ENCODE measurements around the gene ELMOD1.

Gene ELMOD1

DNA sequence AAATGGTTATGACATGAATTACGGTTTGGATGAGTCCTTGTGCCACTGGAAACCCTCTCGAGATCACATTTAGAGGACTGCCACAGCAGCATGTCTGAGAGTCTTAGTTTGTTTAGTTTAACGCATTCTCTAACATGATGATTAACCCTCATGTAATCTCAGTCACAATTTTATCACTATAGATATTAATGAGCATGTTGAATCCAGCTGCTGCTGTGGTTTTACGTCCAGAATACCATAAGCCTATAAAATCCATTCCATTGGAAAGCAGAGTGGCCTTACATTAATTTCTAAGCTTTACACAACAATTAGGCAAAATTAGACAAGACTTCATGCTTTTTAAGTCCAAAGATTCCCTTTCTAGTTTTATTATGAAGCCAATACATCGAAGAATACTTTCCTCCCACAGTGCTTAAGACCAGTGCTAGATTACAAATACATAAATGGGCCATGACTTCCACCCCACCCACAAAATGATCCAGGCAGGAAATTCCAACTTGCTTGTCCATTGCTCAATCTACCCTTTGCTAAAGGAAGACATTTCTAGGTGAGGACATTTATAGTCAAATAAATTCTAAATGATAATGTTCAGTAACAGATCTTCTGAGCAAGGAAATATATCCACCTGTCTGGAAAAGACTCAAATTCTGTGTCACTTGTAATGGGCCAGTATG is 3.5 kb upstream of the ELMOD1 start:
- DNase-seq = no peak

DNA sequence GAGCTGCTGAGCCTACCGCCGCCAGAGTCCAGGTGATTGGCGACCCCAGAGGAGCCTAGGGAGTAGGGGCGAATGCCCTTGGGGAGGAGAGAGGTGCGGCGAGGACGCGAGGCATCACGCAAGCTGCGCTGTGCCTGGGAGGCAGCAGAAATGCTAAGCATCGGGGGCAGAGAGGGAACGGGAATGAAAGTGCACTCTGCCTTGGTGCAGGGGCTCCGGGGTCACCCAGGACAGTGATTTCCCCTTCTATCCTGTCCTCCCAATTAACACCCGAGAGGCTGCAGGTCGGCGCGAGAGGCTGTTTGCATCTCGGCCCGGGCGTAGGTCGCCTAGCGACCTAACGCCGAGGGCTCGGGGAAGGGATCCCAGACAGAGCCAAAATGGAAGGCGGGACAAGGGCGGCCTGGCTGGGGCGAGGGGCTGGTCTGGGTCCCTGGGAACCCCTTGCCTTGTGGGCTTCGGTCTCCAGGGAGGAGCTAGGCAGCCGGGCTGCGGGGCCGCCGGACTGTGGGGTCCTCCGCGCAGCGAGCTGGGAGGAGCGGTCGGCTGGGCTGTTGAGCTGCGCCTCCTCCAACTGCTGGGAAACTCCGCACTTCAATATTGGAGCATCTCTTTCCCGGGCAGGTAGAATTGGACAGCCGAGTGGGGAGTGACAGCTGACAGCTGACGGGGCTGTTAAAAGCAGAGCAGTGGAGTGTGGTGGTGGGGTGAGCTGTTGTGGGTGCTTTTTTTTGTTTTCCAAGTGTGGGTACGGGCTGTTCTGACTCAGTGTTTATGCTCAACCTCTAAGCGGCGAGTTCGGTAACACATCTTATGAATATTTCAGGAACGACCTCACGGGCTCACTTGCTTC is 657 bp downstream of the ELMOD1 start:
- peak; percentile 4 for DNase-seq

DNA sequence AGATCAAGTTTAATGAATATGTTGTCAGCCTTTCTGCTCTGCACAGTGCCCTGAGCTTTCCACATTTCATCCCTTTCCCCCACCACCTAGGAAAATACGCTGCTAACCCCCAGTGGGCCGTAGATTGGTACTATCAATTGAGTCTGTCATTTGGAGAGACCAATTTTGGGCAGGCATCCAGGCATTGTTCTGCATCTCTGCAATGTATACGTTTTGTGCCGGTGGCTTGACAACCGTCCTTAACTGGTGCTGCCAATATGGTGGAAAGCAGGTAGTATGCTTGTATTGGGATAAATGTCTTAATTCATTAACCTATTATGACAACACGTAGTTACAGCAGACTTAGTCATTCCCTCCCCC is 1.3 kb downstream of the ELMOD1 start:
- no peak for DNase-seq

DNA sequence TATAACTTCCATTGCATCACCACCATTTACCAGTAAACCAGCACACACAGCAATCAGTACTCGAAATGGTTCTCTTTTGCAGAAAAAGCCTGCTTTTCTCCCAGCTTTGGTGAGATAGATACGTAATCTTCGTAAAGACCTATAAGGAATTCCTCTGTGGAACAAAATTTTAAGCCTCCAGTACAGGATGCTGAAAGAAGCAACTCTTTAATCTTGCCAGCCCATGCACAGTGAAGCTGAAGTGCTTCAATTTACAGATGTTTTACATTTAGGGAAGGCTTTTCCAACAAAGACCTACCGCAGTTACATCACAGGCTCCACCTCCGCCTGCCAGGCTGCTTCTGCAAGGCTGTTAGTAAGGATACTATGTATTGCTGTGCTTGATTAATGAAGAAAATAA is 1.9 kb downstream of the ELMOD1 start:
- DNase-seq = no peak

DNA sequence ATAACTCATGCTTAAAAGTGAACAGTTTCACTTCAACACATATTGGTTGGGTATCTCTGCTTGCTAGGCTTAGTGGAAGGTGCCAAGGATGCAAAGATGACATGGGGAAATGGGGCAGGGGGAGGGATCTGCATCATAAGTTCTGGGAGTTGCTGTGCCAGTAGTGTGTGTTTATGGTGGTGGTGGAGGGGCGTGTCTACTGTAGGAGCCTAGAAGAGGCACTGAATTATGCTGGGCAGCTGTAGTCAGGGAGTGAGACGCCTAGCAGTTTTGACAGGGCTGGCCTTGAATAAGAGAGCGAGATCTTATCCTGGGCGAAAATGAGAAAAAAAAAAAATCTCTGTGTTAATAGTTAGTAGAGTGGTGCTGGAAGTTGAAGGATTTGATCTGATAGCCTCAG is 3.0 kb downstream of the ELMOD1 start:
- no peak for DNase-seq

DNA sequence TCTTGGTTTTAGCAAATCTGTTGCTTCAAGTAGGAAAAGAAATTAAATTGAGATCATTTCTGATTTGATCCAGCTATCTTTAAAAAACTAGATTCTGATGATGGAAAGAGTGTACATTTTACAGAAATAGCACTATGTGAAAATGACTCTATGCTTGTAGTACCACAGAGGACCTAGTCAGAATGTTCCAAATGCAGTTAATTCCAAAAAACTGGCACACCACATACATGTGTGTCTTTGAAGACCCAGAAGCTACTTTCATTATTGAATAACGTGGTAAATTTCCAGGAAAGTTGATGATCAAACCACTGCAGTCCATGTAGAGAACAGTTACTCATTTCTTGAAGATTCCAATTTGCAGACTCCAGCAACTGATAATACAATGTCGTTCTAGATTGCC is 3.8 kb downstream of the ELMOD1 start:
- no peak for DNase-seq

DNA sequence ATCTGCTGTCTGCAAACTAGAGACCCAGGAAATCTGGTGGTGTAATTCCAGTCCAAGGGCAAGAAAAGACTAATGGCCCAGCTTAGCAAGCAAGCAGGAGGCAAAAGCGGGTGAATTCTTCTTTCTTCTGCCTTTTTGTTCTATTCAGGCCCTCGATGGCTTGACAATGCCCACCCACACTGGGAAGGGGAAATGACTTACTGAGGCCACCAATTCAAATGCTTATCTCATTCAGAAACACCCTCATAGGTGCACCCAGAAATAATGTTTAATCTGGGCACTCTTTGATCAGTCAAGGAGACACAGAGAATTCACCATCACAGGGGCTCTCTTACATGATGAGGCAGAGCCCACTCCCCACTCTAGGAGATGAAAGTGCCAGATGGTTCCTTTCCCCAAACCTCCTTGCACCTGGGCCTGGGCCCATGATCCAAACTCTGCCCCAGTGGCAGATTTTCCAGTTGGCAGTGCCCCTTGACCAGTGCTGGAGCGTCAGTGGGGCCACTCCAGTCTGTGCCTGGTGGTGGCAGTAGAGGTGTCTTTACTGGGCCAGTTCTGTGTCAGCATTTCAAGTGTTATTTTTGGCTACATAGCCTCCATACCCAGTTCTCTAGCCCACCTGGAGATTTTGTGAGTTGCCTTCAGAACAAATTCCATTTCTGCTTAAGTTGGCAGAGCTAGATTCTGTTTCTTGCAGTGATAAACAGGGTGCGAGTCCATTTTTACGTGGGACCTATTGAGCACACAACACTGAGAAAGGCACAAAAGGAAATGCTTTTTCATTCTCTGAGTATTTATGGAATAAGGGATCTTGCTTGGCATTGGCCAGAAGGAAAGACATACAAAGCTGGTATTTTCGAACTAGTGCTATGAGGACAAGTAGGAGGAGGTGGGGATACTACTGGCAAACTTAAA is 7.5 kb downstream of the ELMOD1 start:
- DNase-seq = no peak

DNA sequence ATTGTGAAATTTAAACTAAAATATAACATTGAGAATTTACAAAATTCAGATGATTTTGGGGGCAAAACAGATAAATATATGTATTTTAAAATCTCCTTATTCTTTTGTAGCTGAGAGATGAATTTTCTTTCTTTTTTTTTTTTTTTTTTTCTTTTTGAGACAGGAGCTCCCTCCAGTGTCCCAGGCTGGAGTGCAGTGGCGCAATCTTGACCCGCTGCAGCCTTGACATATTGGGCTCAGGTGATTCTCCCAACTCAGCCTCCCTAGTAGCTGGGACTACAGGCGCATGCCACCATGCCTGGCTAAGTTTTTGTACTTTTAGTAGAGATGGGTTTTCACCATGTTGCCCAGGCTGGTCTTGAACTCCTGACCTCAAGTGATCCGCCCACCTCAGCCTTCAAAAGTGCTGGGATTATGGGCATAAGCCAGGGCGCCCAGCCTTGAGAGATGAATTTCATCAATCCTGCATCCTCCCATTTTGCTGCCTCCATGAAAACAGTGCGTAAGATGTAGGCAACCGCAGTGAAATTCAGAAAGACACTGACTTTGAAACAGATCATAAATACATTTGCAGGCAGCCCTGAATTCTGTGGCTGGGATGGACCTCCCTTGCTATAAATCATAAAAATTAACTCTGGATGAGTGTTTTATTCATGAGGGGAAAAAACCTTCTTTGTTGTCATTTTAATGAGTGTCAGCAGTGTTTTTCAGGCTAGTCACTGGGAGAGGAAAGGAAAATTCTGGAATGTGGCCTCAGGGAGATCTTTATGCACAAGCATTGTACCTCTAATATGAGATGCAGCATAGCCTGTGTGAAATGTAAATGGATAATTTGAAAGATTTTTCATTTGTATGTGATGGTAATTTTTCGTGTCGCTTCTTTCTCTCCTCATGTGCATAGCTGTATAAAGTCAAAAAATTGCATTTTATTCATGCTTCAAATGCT is 14.4 kb downstream of the ELMOD1 start:
- no peak for DNase-seq

DNA sequence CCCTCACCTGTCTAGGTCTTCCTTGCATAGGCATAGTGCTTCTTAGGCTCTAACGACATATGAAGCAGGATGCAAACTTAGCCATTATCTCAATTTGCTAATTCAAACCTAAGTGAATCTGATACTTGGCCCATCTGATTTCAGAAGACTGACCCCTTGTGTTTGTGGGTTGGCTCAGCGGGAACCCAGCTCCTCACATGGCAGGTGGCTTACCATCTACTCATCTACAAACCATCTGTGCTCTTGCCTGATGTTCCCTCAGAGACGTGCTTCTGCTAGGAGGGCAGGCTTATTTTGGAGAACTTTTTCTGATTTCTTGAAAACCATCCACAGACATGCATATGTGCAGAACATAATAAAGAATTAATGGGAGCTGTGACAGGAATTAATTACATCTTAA is 15.2 kb downstream of the ELMOD1 start:
- no peak for DNase-seq

DNA sequence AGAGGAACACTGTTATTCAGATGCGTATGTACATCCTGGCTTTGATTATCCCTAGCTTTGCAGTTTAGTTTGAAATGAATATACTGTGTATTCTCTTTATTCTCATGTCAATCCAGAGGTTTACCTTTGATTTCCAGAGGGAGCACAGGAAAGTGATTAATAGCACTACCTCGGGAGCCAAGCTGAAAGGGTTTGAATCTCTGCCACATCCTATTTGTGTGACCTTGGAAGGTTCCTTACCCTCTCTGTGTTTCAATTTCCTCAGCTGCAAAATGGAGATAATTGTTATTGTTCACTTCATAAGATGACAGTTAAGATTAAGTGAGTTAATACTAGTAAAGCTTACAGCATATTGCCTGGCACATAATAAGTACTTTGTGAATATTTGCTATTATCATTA is 17.9 kb downstream of the ELMOD1 start:
- no peak for DNase-seq

DNA sequence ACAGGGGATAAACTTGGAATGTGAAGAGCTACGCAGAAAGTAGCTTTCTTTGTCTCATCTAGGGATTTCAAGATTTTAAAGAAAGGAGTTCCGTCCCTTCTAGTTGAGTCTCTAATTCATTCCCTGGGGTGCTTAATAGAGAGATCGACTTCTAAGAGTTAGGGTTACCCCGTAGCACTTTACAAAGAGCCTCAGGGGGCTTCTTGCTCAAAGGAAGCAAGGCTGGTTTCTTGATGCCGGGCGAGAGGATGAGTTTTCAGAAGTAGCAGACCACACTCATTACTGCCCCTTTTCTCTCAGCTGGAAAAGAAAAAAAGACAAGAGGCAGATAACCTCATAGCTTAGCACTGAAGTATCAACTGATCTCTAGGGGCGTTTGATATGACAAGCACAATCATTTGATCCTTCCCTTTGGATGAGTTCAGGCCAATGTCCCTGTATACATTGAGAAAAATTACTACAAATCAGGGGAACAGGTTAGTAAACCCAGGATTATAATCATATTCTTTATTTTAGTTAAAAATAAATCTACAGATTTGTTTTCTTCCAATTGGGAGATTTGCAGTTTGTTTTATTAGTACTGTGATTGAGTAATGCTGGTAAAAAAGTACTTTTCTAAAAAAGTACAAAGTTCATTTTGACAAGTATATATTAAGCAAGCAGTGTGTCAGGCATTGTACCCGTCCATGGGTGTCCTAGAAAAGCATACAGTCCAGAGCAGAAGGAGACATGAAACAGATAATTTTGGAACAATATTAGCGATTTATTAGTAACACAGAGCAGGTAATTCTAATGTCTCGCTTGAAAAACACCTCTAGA is 18.7 kb downstream of the ELMOD1 start:
- DNase-seq = no peak

DNA sequence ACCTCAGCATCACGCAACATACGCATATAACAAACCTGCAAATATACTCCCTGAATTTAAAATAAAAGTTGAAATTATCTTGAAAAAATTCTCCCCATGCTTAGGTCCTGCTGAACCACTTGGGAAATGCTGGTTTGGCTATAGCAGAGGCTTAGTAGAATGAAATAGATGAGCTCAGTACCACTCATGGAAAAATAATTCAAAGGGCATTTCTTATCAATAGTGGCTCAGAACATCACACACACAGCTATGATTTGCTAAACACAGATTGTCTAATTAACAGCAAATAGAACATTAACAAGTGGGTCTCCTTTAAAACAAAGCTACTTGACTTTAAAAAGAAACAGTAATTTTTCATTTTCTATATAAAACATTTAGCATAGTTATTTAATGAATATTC is 21.5 kb downstream of the ELMOD1 start:
- no peak for DNase-seq

DNA sequence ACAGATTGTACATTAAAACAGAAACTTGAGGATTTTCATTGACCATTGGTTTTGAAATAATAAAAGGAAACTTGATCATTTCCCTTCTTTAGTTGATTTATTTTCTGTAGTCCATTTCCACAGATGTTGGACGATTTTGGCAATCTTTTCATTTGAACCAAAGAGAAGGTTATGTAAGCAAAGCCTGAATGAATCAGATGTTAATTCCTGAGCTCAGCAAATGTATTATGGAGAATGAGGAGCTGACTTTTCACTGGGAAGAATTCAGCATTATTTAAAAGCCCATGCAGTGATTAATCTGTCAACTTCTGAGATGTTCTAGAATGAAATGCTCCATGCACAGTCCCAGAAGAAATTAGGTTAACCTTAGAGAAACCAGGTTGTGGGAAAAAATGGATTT is 29.0 kb downstream of the ELMOD1 start:
- DNase-seq = no peak

DNA sequence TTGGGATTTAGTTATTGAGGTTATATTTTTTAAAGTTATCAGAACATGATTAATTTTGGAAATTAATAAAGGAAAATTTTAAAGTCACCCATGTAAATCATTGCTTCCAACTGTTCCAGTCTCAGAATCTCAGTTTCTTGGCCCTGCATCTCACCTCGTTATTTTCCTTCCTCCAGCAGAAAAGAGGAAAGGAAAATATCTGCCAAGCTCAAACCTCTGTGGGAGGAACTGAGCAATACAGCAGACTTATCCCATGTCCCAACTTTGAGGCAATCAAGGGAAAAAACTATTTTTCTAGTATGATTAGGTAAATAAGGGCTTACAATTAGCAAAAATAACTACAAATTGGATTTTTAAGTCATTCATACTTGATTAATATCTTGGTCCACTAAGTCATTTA is 30.1 kb downstream of the ELMOD1 start:
- no peak for DNase-seq

DNA sequence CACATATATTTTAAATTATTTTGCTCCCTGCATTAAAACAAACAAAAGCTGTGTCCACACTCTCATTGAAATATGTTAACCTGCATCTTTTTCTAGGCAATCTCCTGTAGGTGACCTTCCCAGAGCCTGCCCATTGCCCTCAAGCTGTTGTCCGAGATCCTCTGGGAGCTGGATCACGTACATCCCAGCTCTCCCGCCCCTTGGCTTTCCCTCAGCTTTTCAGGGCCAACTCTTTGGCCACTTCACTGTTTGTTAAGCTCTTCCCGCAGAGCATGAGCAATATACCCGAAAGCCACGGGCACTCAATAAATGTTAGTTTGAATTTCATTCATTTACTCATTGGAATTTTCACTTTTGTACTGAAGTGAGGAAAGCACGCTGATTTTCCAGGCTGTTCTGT is 32.2 kb downstream of the ELMOD1 start:
- no peak for DNase-seq

DNA sequence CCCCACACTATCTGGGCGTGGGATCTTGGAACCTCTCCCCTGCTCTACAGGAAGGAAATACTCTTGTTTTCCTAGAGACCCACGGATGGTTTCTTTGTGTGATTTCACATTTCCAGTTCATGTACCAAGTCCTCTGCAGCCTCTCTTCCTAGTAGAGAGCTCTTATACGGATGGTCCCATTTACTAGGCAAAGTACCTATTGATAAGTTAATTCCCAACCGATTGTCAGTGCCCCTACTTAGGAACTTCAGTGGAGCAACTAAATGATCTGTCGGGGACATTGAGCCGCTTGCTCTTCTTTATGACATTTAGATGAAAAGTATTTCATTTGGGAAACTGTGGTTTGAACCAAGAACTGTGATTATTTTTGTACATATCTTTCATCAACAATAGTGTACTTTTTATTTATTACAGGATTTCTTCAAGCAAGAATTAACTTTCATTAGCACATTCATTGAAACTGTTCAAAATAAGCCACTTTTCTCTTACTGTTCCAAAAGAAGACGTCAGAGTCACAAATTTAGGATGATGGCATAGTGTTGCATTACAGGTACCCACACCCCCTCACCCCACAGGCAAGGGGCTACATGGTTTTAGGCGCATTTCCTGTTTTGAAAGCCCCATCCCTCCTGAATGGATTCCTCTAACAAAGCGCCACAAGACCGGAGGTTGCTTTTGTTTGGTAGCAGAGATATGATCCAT is 34.2 kb downstream of the ELMOD1 start:
- DNase-seq = no peak

DNA sequence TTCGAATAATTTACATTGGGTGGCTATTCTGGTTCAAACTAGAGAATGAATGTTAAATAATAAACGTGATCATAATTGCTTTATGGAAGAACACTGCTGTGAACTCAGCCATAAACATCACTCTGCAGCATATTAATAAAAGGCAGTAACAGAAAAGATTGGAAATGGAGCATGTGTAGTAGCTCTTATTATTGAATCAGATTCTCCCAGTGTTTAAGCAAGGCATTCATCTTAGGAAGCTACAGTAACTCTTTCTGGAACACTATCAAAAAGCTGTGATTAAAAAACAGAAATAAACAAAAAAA is 34.7 kb downstream of the ELMOD1 start:
- no peak for DNase-seq

DNA sequence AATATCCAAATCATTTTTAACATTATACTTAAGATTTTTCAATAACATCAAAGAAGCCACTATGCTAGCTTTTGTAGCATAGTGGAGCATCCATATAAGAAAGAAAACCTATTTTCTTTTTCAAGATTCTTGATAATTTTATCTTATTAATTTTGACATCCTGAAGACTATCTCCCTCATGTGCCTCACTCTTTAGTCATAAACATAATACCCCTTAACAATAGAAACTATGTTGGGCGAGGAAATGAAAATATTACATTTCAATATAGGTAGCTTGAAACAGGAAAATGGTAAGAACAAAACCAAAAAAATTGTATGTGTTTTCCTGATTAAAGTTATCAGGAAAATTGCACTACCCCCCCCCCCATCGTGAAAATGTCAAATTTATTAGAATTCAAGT is 40.1 kb downstream of the ELMOD1 start:
- no peak for DNase-seq

DNA sequence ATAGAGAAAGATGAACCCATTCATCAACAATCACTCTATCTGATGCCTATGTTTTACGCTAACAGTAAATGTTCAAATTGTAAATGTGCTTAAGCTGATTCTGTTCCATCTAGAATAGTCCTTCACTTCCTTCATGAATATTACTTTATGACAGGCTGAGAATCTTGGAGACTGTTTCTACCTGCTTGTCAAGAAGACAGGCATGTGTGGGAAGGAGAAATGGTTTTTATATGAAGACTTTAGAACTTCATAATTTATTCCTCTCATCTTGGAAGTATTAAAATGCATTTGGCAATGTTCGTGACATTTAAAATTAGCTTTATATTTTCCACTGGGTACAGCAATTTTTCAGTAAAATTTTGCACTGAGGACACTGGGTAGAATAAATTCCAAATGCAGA is 41.0 kb downstream of the ELMOD1 start:
- DNase-seq = no peak

DNA sequence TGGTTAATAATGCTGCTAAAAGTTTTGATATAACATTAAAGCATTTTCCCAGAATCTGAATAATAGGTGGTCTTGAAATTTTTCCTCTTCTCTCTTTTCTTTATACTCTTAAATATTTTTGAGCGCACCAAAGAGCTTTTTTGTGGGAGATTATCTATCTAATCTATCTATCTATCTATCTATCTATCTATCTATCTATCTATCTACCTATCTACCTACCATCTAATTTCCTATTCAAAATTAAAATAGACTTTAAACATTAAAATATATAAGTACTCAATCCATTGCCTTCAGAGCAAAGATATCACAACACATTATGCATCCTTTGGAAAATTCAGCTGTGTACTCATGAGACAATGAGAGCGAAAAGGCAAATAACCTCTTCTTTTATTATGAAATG is 55.8 kb downstream of the ELMOD1 start:
- DNase-seq = no peak

DNA sequence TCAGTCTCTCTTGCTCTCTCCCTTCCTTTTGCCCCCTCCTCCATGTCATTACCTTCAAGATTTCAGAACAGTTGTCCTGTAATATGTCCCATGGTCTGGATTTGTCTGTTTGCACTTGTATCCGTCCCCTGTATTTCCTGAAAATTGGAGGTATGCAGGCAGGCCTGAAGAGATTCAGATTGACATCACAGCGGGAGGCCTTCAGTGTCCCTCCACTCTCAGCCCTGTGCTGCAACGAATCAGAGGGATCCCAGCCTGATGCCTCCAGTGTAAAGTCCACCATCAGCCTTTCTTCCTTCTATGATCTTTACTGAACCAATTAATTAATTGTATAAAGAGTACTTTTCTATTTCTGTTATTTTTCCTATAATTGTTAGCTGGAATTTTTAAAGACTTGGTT is 57.3 kb downstream of the ELMOD1 start:
- DNase-seq = no peak
